Breast epithelium (tissue), 3 donors: ENCODE results near the gene LARP4.

Source experiments
- CTCF ChIP-seq, 3 donors: fragments of 450-650 bp; IDR thresholded peaks; one replicate each; pipeline ENCODE4 v1.5.1; 2016 to 2017; ENCODE audit warnings: antibody characterized with exemption in 3 of 3, mild to moderate bottlenecking in 3 of 3, moderate library complexity in 3 of 3
- POLR2A ChIP-seq: fragments of 450-650 bp; IDR thresholded peaks from one replicate; pipeline ENCODE4 v1.6.1; 2016; ENCODE audit warnings: antibody characterized with exemption, mild to moderate bottlenecking, moderate library complexity
- POLR2AphosphoS5 ChIP-seq, 3 donors: sonication (generic); formaldehyde crosslinking; IDR thresholded peaks; one replicate each; pipeline ENCODE4 v1.6.1; 2017; ENCODE audit warnings: antibody characterized with exemption in 3 of 3

GRCh38 chr12:50402264-50403000 lies 1.7 kb downstream of the LARP4 start:
- no peak for TF ChIP-seq CTCF (IDR thresholded peaks at IDR 0.05)
- no peak for TF ChIP-seq POLR2A
- TF ChIP-seq POLR2AphosphoS5 (IDR thresholded peaks at IDR 0.05) = no peak
